AG09319 (cell line): ENCODE measurements around the gene TM9SF4.
A peak's percentile ranks its signal among the peaks of the same experiment; 100 is the strongest.

Source experiments
- DNase-seq: peaks from one replicate; pipeline ENCODE4 v3.0.0-alpha.2; 2010; ENCODE audit warnings: low read depth; ENCODE audit errors: extremely low read depth
- CTCF ChIP-seq: IDR thresholded peaks from 2 replicates; pipeline ENCODE4 v1.5.1; 2011; ENCODE audit warnings: low read depth, mild to moderate bottlenecking, inconsistent platforms, low read length, moderate library complexity

The TM9SF4 gene, protein sequence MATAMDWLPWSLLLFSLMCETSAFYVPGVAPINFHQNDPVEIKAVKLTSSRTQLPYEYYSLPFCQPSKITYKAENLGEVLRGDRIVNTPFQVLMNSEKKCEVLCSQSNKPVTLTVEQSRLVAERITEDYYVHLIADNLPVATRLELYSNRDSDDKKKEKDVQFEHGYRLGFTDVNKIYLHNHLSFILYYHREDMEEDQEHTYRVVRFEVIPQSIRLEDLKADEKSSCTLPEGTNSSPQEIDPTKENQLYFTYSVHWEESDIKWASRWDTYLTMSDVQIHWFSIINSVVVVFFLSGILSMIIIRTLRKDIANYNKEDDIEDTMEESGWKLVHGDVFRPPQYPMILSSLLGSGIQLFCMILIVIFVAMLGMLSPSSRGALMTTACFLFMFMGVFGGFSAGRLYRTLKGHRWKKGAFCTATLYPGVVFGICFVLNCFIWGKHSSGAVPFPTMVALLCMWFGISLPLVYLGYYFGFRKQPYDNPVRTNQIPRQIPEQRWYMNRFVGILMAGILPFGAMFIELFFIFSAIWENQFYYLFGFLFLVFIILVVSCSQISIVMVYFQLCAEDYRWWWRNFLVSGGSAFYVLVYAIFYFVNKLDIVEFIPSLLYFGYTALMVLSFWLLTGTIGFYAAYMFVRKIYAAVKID

GRCh38 chr20:32109392-32110172 lies at the start of gene TM9SF4:
TM9SF4 (plus strand) TSS chr20:32109714; CDS start chr20:32109741, 27 bp downstream.
- peak; percentile 80 for DNase-seq
- no peak for TF ChIP-seq CTCF

GRCh38 chr20:32062776-32063170 lies 46.7 kb upstream of the TM9SF4 start:
- TF ChIP-seq CTCF, result no peak
- DNase-seq, result no peak

- no peak for DNase-seq
- TF ChIP-seq CTCF, result no peak
These were observed 45.8 kb upstream of the TM9SF4 start for GRCh38 chr20:32063695-32064094.

- no peak for TF ChIP-seq CTCF
- DNase-seq, result no peak
These were observed 44.8 kb upstream of the TM9SF4 start for GRCh38 chr20:32064667-32065066.

GRCh38 chr20:32067234-32067821 lies 42.2 kb upstream of the TM9SF4 start:
- peak; percentile 87 for DNase-seq
- no peak for TF ChIP-seq CTCF

- DNase-seq, result no peak
- TF ChIP-seq CTCF, result no peak
These were observed 41.3 kb upstream of the TM9SF4 start for GRCh38 chr20:32068174-32068573.
